Skin of body (tissue), 2 donors: Measurements from ENCODE around the gene RGMB. TPM values are rescaled to one million over a fixed set of nuclear protein-coding genes. Genes with fewer than 3 reads are reported as not detected.

Experiments used
- DNase-seq: peaks from one replicate; lab custom pipeline; 2025; lab: John Stamatoyannopoulos, UW
- total RNA-seq: library from RNA; depleted of rRNA; stranded (reverse); fragments of >200 nt; gene quantifications from one replicate; pipeline ENCODE4 v1.2.3, GENCODE V29; 2014

Gene RGMB
- total RNA-seq, 1 donor from 2014 or later: 25.3 TPM

DNA sequence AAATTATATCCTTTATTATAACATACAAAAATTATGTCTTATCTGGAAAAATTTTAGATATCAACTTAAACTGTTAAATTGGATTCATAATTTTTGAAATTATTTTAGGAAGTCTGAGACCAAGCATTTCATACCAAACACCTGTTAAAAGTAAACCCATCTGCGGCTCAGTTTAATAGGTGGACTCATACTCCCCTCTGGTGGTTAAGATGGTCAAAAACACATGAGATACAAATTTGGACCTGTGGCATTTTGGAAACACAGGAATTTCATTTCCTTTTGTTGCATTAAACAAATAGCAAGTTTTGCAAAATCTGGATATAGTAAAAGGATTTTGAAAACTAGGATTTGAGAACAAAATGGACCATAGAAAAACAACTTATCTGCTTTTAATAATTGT, 53.7 kb downstream of the RGMB start:
- DNase-seq: peak; percentile 12

DNA sequence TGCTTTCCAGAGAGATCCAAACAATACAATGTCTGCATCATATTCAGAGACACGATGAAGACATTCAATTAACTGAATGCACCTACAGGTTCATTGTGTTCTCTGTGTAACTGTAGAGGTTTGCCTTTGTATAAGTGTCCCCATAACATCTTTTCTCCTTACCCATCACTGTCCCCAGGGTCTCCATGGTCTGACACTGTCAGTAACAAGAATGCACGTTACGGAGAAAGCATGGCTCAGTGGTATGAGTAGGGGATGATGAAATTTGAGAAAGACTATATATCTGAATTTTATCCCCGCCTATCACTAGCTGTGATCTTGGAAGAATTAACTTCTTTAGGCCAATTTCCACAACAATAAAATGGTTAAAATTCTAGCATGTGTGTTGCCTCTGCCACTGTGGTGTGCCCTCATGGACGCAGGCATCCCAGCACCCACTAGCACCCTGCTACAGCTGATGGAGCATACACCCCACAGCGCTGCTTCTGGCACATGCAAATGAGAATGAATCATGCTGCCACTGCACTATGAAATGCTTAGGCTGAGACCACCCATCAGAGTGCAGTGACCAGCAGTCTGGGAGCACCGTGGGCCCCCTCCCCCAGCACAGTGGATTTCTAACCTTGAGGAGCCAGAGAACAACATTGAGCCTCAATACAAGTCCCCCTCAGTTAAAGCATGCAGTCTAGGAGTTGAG, 54.3 kb downstream of the RGMB start:
- no peak for DNase-seq

DNA sequence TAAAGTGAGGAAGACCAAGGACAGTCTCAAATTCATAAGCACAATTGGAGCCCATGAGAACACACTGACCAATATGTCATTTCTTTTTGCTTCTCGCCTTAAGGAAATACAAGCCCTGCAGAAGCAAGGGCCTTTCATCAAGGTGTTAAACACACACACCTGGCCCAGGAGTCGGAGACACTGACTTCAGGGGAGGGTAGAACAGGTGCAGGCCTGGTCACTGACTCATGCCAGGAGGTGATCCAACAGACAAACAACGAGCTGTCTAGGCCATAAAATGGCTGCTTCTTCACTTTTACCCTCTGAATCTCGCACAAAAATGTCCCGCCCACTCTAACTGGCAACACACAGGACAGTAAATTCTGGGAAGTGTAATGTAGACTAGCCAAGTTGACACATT, 62.7 kb downstream of the RGMB start:
- no peak for DNase-seq

DNA sequence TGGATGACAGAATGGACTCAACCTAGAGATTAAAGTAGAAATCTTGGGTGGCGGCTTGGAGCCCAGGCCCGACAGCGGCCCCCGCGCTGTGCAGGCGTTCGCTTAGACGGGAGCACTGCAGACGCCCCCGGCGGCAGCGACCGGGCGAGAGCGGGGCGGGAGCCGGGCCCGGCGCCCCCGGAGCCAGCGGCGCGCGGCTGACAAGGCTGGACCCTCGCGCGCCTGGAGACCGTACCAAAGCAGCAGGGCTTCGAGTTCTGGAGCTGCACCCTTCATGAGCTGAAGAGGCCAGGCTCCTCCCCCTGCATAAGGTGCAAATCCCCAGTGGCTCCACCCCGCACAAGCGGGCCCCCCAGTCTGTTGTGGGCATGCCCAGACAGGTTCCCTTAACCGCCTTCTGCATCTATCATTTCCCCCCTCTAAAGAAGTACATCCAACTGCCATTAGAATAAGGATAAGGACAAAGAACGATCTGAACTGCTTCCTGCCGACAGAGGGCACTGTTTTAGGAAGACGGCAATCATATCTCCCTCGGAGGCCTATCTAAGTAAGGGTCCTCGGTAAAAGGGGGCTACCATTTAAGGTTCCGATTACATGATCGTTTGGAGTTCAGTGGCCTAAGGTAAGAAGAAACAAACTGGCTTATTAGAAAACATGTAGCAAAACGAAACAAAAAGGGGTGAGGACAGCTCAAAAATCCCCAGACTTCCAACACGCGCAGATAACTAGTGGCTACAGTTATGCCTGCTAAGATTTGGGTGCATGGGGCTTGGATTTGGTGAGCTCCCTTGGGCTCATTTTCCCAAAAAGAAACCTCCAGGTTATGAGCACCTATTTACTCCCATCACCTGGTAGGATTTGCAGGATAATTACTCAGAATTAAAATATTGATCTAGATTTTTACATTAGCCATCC, 66.3 kb downstream of the RGMB start:
- DNase-seq: no peak

DNA sequence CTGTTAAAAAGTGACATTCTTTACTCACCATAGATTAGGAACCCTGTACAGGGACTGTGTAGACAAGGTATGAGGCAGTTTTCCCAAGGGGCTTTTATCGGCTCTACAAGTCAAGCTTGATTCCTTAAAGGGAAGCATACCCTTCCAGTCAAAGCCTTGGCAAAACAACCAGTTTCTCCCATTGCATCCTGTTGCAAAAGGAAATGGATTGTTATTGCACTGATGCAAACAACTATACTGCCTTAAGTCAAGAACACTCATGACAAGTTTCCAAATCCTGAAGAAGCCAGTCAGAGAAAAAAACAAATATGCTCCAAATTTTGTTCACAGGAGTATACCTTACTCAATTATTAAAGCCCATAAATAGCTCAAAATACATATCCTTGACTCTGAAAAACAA, 67.5 kb downstream of the RGMB start:
- no peak for DNase-seq

DNA sequence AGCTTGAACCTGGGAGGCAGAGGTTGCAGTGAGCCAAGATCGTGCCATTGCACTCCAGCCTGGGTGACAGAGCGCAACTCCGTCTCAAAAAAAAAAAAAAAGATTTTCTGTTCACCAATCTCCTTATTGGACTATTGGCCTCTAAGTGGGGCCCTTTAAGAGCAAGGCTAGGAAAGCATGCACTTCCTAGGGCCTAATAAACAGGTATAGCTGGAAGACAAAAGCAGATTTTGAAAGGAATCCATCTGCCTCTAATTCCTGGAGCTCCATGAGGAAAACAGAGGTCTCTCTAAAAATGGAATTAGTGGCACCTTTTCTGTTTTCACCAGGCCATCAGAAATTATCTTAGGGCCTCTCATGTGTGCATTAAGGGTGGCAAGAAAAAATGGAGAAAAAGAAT, 70.0 kb downstream of the RGMB start:
- no peak for DNase-seq

DNA sequence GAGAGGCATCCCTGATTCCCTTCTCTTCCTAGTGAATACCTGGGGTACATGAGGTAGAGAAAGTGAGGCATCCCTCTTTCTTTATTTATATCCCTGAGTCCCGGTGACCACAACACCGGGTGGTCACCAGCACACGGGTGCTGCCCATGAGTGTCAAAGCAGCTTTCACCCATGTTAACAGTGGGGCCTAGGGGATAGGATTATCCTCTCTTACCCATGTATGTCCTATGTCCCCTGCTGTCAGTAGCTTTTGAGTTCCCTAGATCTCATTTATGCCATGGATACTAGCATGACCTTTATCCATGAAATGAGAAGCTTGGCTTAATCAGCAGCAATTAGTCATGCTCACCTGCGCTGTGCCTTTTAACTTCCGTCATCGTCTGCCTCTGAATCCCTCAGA, 71.4 kb downstream of the RGMB start:
- no peak for DNase-seq

DNA sequence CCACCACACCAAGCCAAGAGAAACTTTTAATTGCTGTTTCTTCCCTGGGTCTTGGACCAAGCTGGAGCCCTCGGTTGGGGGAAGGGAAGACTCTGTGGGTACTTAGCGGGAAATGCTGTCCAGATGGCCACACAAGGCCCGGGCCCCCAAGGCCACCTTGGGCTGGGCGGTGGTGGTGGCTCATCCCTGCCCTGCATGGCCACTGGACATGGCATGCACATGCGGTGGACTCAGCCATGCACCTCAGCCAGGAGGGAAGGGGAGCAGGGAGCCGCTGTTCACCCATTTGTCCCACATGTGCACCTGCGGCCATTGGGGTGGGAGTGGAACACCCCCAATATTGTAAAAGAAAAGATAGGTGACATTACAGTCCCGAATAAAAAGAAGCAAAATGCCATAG, 72.4 kb downstream of the RGMB start:
- DNase-seq: no peak

Other genes with a start within 250 kb of the RGMB start
- gene CHD1, start 155.3 kb downstream of the RGMB start, total RNA-seq: 103 TPM